KMS-11 (cell line): Measurements from ENCODE around the gene TBC1D1.

ENCODE experiments used
- H2AFZ ChIP-seq: fragments of 200-600 bp; sonication (generic); 2 replicates; pipeline ENCODE4 v1.6.1; 2016; ENCODE audit warnings: antibody characterized with exemption, mixed run types, low read depth
- H3K27ac ChIP-seq: fragments of 200-600 bp; sonication (generic); 2 replicates; pipeline ENCODE4 v1.6.1; 2016; ENCODE audit warnings: mild to moderate bottlenecking, mixed run types
- H3K27me3 ChIP-seq: fragments of 200-600 bp; sonication (generic); 2 replicates; pipeline ENCODE4 v1.6.1; 2017; ENCODE audit warnings: mild to moderate bottlenecking, low read depth, mixed run types, moderate library complexity; ENCODE audit not compliant: insufficient read depth
- H3K36me3 ChIP-seq: fragments of 200-600 bp; sonication (generic); 2 replicates; pipeline ENCODE4 v1.6.1; 2017; ENCODE audit warnings: mild to moderate bottlenecking, mixed run types; ENCODE audit not compliant: insufficient read depth
- H3K4me1 ChIP-seq: fragments of 200-600 bp; sonication (generic); 2 replicates; pipeline ENCODE4 v1.6.1; 2016; ENCODE audit warnings: mild to moderate bottlenecking, low read depth, mixed run types; ENCODE audit not compliant: poor library complexity, severe bottlenecking
- H3K4me2 ChIP-seq: fragments of 200-600 bp; sonication (generic); 2 replicates; pipeline ENCODE4 v1.7.0; 2016; ENCODE audit warnings: mild to moderate bottlenecking, mixed run types
- H3K4me3 ChIP-seq: fragments of 200-600 bp; sonication (generic); IDR thresholded peaks from 2 replicates; pipeline ENCODE4 v1.6.1; 2017; ENCODE audit warnings: low read depth, low read length, mixed read lengths; ENCODE audit not compliant: insufficient read depth
- H3K79me2 ChIP-seq: fragments of 200-600 bp; sonication (generic); 2 replicates; pipeline ENCODE4 v1.6.1; 2016; ENCODE audit warnings: low read depth, mixed run types; ENCODE audit not compliant: insufficient read depth
- H3K9ac ChIP-seq: fragments of 200-600 bp; sonication (generic); 2 replicates; pipeline ENCODE4 v1.6.1; 2016; ENCODE audit warnings: mild to moderate bottlenecking, mixed run types
- H4K20me1 ChIP-seq: fragments of 200-600 bp; sonication (generic); 2 replicates; pipeline ENCODE4 v1.6.1; 2016; ENCODE audit warnings: mild to moderate bottlenecking, mixed run types; ENCODE audit not compliant: insufficient read depth
- TF ChIP-seq, protein P1 (sequence below): fragments of 200-600 bp; sonication (generic); conservative IDR thresholded peaks from 2 replicates; pipeline ENCODE4 v1.6.1; 2017; ENCODE audit warnings: low read depth, mild to moderate bottlenecking, antibody characterized with exemption, low read length, moderate library complexity, mixed read lengths

TBC1D1 gene

GRCh38 chr4:38065900-38066299 lies 175.0 kb downstream of the TBC1D1 start:
- no peak overlapping the region for H2AFZ ChIP-seq
- no peaks in the 10 kb centered on the region for H3K27me3 ChIP-seq
- no peaks in the 10 kb centered on the region for H3K79me2 ChIP-seq
- TF ChIP-seq, protein P1, sequence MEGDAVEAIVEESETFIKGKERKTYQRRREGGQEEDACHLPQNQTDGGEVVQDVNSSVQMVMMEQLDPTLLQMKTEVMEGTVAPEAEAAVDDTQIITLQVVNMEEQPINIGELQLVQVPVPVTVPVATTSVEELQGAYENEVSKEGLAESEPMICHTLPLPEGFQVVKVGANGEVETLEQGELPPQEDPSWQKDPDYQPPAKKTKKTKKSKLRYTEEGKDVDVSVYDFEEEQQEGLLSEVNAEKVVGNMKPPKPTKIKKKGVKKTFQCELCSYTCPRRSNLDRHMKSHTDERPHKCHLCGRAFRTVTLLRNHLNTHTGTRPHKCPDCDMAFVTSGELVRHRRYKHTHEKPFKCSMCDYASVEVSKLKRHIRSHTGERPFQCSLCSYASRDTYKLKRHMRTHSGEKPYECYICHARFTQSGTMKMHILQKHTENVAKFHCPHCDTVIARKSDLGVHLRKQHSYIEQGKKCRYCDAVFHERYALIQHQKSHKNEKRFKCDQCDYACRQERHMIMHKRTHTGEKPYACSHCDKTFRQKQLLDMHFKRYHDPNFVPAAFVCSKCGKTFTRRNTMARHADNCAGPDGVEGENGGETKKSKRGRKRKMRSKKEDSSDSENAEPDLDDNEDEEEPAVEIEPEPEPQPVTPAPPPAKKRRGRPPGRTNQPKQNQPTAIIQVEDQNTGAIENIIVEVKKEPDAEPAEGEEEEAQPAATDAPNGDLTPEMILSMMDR: no peak
- peaks cover 37% of the 10 kb centered on the region for H3K4me1 ChIP-seq
- H4K20me1 ChIP-seq: no peaks in the 10 kb centered on the region
- no peaks in the 10 kb centered on the region for H3K36me3 ChIP-seq
- no peak overlapping the region for H3K4me2 ChIP-seq
- H3K9ac ChIP-seq: no peak overlapping the region
- H3K4me3 ChIP-seq: no peak overlapping the region
- H3K27ac ChIP-seq: no peak overlapping the region

GRCh38 chr4:38067499-38067898 lies 176.6 kb downstream of the TBC1D1 start:
- H2AFZ ChIP-seq: no peak overlapping the region
- H3K4me2 ChIP-seq: no peak overlapping the region
- TF ChIP-seq, protein P1: no peak
- H3K27me3 ChIP-seq: no peaks in the 10 kb centered on the region
- no peaks in the 10 kb centered on the region for H3K79me2 ChIP-seq
- H3K36me3 ChIP-seq: no peaks in the 10 kb centered on the region
- no peaks in the 10 kb centered on the region for H4K20me1 ChIP-seq
- H3K4me3 ChIP-seq: no peak overlapping the region
- H3K9ac ChIP-seq: no peak overlapping the region
- H3K4me1 ChIP-seq: peaks cover 44% of the 10 kb centered on the region
- no peak overlapping the region for H3K27ac ChIP-seq

DNA sequence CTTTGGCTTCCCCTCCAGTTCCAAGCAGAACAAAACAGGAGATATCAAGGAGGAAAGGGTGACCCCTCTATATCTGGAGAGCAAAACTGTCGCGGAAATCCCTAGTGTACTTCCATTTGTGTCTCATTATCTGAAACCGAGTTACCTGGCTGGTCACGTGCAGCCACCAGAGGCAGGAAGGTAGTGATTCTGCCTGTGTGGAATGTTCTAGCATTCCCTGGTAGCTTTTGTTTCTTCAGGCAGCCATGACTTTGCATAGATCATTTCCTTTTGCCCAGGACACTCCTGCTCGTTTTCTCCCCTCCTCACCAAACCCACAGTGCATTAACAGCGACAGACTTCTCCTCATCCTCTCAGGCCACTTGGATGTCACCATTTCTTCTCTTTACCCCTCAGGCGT lies 177.2 kb downstream of the TBC1D1 start:
- Histone ChIP-seq H2AFZ (no peak overlapping the region), H3K27ac (no peak overlapping the region), H3K4me3 (no peak overlapping the region), H3K9ac (no peak overlapping the region), H3K36me3 (no peaks in the 10 kb centered on the region), H3K4me2 (no peak overlapping the region), H3K79me2 (no peaks in the 10 kb centered on the region), H3K4me1 (peaks cover 45% of the 10 kb centered on the region), H3K27me3 (no peaks in the 10 kb centered on the region), H4K20me1 (no peaks in the 10 kb centered on the region)
- TF ChIP-seq, protein P1: no peak

- Histone ChIP-seq H4K20me1 (no peaks in the 10 kb centered on the region), H3K9ac (no peak overlapping the region), H3K4me3 (no peak overlapping the region), H3K36me3 (no peaks in the 10 kb centered on the region), H3K27me3 (no peaks in the 10 kb centered on the region), H3K27ac (no peak overlapping the region), H3K79me2 (no peaks in the 10 kb centered on the region), H2AFZ (no peak overlapping the region), H3K4me1 (peaks cover 45% of the 10 kb centered on the region), H3K4me2 (no peak overlapping the region)
- TF ChIP-seq, protein P1: peak; percentile 50; the same call in 1 of the 2 replicates
Observed at GRCh38 chr4:38069271-38069760, 178.4 kb downstream of the TBC1D1 start.
